ENCODE measurements around the gene USP17L13.
"Not testable (repeated sequence)": the region's sequence is repeated elsewhere in the genome, so short reads cannot be mapped to it uniquely, and the experiment has no call there.

DNA sequence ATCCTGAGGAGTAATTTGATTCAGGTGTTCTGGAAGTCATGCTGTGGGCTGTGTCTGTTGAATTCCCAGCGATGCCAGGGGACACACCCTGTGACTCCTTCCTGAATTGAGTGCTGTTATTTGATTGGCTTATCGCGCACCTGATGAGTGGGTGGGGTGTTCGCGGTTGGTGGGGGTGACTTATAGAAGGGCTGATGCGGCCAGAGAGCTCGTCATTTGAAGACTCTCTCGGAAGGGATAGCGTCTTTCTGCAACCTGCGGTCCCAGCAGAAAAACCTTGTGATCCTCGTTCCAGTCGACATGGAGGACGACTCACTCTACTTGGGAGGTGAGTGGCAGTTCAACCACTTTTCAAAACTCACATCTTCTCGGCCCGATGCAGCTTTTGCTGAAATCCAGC lies 33.1 kb downstream of the USP17L13 start, which contains the start of gene USP17L20:
- TF ChIP-seq, protein P1, sequence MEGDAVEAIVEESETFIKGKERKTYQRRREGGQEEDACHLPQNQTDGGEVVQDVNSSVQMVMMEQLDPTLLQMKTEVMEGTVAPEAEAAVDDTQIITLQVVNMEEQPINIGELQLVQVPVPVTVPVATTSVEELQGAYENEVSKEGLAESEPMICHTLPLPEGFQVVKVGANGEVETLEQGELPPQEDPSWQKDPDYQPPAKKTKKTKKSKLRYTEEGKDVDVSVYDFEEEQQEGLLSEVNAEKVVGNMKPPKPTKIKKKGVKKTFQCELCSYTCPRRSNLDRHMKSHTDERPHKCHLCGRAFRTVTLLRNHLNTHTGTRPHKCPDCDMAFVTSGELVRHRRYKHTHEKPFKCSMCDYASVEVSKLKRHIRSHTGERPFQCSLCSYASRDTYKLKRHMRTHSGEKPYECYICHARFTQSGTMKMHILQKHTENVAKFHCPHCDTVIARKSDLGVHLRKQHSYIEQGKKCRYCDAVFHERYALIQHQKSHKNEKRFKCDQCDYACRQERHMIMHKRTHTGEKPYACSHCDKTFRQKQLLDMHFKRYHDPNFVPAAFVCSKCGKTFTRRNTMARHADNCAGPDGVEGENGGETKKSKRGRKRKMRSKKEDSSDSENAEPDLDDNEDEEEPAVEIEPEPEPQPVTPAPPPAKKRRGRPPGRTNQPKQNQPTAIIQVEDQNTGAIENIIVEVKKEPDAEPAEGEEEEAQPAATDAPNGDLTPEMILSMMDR (IDR thresholded peaks at IDR 0.05; ENCODE audit: extremely low read depth in 1 of 2, insufficient read depth in 1 of 2, low read depth in 1 of 2, low read length in 2 of 2), result not testable (repeated sequence)
- TF ChIP-seq POLR2A (IDR thresholded peaks at IDR 0.05; ENCODE audit: low read depth, low read length); POLR2AphosphoS5 (IDR thresholded peaks at IDR 0.05; ENCODE audit: insufficient read depth, low read depth, low read length); JUN (IDR thresholded peaks at IDR 0.05; ENCODE audit: borderline replicate concordance, insufficient read depth, insufficient read length, low read depth); EZH2 (IDR thresholded peaks at IDR 0.05; ENCODE audit: borderline replicate concordance, low read depth, low read length, severe bottlenecking); FOS (IDR thresholded peaks at IDR 0.05; ENCODE audit: borderline replicate concordance, insufficient read depth, low read length): not testable (repeated sequence)
- TF ChIP-seq, protein P2, sequence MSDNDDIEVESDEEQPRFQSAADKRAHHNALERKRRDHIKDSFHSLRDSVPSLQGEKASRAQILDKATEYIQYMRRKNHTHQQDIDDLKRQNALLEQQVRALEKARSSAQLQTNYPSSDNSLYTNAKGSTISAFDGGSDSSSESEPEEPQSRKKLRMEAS (IDR thresholded peaks at IDR 0.05; ENCODE audit: insufficient read depth, insufficient read length), result not testable (repeated sequence)

All from endothelial cell of umbilical vein (primary cell).